ENCODE data around the gene FBXL4.

The FBXL4 gene

DNA sequence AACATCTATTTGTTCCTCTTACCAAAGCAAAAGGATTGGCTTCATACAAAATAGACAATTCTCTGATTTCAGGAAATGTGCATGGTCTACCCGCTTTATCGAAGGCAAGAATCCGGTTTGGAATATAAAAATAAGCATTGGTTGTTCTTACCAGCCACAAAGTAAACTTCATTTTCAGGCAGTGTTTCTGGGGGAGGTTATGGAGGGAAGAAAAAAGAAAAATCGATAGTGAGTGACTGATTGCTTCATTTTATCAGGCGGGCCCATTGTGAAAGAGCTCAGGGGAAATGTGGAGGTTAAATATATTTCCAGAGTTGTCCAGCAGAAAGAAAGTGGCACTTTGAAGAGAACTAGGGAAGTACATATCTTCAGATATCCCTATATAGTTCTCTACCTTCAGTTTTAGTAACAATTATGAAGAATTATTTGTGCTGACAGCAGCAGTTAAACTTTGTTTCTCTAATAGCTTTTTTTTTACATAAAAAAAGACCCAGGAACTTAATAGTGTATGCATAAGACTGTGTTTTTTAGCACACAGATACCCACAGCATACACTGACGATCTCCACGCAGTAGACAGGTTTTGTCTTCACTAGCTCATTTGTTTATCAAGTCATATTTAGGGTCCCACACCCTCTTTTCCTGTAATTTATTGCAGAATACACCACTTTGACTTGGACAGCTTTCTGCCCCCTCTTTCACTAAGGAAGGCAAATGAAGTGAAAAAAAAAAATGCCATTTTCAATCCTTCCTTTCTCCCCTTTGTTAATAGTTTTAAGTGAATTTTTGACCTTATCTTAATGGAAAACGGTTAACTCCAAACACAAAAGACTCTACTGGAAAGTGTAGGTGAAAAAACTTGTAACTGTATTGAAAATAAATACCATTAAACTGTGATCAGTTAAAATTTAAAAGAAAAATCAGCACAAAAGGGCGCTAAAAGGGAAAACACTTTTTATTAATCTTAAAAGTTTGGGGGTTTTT is 110.5 kb downstream of the FBXL4 start:
- peak overlapping the region; percentile 99 for H3K4me3 ChIP-seq (ENCODE audit: low read length)
- no peaks in the 10 kb centered on the region for H3K27me3 ChIP-seq (ENCODE audit: insufficient read depth, low read length)

DNA sequence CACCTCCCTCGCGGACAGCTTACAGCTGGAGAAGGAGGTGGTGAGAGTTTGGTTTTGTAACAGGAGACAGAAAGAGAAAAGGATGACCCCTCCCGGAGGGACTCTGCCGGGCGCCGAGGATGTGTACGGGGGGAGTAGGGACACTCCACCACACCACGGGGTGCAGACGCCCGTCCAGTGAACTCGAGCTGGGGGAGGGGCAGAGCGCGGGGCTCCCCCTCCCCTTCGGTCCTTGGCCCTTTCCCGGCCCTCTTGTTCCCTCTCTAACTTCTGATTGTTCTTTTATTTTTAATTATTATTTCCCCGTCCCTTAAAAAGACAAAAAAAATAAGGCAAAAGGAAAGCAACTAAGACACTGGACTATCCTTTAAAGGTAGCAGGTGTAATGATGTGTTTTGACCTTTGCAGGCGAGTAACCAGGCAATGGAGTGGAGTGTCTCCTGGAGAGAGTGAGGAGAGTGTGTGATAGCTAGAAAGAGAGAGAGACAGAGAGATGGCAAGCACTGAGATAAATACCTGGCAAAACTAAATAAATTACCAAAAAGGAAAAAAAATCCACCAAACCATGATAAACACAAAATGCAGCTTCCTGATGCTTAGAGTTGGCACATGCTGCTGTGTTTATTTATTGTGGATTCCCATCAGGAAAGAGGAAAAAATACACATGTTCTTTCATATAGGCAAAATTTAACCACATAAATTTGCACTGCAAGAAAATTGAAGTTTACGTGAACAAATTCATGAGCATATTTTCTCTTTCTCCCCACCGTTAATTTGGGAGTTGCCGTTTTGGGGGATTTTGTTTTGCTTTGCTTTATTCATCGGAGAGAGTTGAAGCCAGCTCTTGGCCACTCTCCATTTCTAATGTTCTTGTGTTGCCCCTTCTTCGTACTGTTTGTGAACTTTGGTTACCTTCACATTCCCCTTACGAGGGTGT is 111.5 kb downstream of the FBXL4 start:
- Histone ChIP-seq H3K9me3 (ENCODE audit: low read length) (no peaks in the 10 kb centered on the region), H3K36me3 (ENCODE audit: insufficient read depth, low read length) (peaks cover 51% of the 10 kb centered on the region), H3K4me3 (ENCODE audit: low read length) (peak overlapping the region; percentile 99), H3K4me1 (ENCODE audit: insufficient read depth, low read length) (peaks cover 11% of the 10 kb centered on the region), H3K27me3 (ENCODE audit: insufficient read depth, low read length) (no peaks in the 10 kb centered on the region), H2AFZ (ENCODE audit: low read depth, low read length) (no peak overlapping the region)

More for the DNA sequence above, 110.5 kb downstream of the FBXL4 start:
- Histone ChIP-seq H2AFZ (ENCODE audit: low read depth, low read length) (no peak overlapping the region), H3K9me3 (ENCODE audit: low read length) (no peaks in the 10 kb centered on the region), H3K4me1 (ENCODE audit: insufficient read depth, low read length) (peaks cover 18% of the 10 kb centered on the region), H3K36me3 (ENCODE audit: insufficient read depth, low read length) (peaks cover 57% of the 10 kb centered on the region)

GRCh38 chr6:98835149-98836024 is 112.4 kb downstream of the FBXL4 start:
- no peak overlapping the region for H2AFZ ChIP-seq (ENCODE audit: low read depth, low read length)
- H3K4me1 ChIP-seq (ENCODE audit: insufficient read depth, low read length), result peaks cover 12% of the 10 kb centered on the region
- peaks cover 43% of the 10 kb centered on the region for H3K36me3 ChIP-seq (ENCODE audit: insufficient read depth, low read length)
- peak overlapping the region; percentile 99 for H3K4me3 ChIP-seq (ENCODE audit: low read length)
- H3K27me3 ChIP-seq (ENCODE audit: insufficient read depth, low read length), result no peaks in the 10 kb centered on the region
- no peaks in the 10 kb centered on the region for H3K9me3 ChIP-seq (ENCODE audit: low read length)

DNA sequence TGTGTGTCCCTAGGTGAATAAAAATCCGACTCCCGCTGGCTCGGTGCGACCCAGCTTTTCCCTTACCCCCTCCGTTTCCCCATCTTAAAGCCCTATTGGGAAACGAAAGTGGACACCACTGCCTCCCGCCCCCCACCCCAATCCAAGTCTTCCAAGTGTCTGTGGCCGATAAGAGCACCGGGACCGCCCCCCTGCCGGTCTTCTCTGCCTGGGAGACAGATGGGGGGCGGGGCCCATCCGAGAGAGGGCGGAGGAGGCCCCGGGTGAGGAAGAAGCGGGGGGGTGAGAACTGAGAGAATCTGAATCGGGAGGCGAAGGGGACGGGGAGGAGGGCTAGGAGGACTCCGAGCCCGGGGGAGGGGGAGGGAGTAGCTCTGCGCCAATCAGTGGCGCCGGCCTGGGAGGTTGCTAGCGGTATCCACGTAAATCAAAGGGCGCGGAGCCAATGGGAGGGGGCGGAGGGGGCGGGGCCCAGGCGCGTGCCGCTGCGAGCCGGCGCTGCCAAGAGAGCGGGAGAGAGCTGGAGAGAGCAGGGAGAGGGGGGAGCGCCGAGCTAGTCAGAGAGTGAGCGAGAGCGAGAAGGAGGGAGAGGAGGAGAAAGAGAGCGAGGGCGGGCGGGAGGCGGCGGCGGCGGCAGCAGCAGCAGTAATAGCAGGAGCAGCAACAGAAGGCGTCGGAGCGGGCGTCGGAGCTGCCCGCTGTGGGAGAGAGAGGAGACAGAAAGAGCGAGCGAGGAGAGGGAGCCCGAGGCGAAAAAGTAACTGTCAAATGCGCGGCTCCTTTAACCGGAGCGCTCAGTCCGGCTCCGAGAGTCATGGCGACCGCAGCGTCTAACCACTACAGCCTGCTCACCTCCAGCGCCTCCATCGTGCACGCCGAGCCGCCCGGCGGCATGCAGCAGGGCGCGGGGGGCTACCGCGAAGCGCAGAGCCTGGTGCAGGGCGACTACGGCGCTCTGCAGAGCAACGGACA is 113.4 kb downstream of the FBXL4 start, which contains the start of gene POU3F2:
TSS of gene POU3F2 (plus strand) at position 515 of the 972 bp plus-strand sequence. CDS start at position 815, 300 bp downstream.
- Histone ChIP-seq H2AFZ (ENCODE audit: low read depth, low read length) (no peak within 1 kb of the TSS), H3K36me3 (ENCODE audit: insufficient read depth, low read length) (peaks cover 33% of the 10 kb centered on the region), H3K27me3 (ENCODE audit: insufficient read depth, low read length) (no peaks in the 10 kb centered on the region), H3K4me1 (ENCODE audit: insufficient read depth, low read length) (peaks cover 19% of the 10 kb centered on the region), H3K9me3 (ENCODE audit: low read length) (no peaks in the 10 kb centered on the region), H3K4me3 (ENCODE audit: low read length) (peak within 1 kb of the TSS; percentile 99)

GRCh38 chr6:98833307-98834059 is 114.3 kb downstream of the FBXL4 start:
- Histone ChIP-seq H3K36me3 (ENCODE audit: insufficient read depth, low read length) (peaks cover 25% of the 10 kb centered on the region), H3K27me3 (ENCODE audit: insufficient read depth, low read length) (no peaks in the 10 kb centered on the region), H3K4me1 (ENCODE audit: insufficient read depth, low read length) (peaks cover 23% of the 10 kb centered on the region), H3K4me3 (ENCODE audit: low read length) (peak overlapping the region; percentile 76), H3K9me3 (ENCODE audit: low read length) (no peaks in the 10 kb centered on the region), H2AFZ (ENCODE audit: low read depth, low read length) (no peak overlapping the region)

DNA sequence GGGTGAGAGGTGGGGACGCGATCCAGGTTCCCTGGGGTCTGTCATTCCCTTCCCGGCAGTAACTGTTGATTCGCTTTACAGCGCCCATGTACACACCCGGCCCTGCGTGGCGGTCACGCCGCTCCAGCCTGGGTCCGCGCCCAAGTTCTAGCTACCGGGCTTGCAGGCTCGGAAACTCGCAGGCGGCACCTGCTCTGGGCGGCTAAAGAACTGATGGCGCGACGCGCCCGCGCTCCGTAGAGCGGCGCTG is 114.8 kb downstream of the FBXL4 start:
- no peak overlapping the region for H2AFZ ChIP-seq (ENCODE audit: low read depth, low read length)
- peak overlapping the region; percentile 76 for H3K4me3 ChIP-seq (ENCODE audit: low read length)
- no peaks in the 10 kb centered on the region for H3K27me3 ChIP-seq (ENCODE audit: insufficient read depth, low read length)
- no peaks in the 10 kb centered on the region for H3K9me3 ChIP-seq (ENCODE audit: low read length)
- peaks cover 27% of the 10 kb centered on the region for H3K4me1 ChIP-seq (ENCODE audit: insufficient read depth, low read length)
- peaks cover 20% of the 10 kb centered on the region for H3K36me3 ChIP-seq (ENCODE audit: insufficient read depth, low read length)

DNA sequence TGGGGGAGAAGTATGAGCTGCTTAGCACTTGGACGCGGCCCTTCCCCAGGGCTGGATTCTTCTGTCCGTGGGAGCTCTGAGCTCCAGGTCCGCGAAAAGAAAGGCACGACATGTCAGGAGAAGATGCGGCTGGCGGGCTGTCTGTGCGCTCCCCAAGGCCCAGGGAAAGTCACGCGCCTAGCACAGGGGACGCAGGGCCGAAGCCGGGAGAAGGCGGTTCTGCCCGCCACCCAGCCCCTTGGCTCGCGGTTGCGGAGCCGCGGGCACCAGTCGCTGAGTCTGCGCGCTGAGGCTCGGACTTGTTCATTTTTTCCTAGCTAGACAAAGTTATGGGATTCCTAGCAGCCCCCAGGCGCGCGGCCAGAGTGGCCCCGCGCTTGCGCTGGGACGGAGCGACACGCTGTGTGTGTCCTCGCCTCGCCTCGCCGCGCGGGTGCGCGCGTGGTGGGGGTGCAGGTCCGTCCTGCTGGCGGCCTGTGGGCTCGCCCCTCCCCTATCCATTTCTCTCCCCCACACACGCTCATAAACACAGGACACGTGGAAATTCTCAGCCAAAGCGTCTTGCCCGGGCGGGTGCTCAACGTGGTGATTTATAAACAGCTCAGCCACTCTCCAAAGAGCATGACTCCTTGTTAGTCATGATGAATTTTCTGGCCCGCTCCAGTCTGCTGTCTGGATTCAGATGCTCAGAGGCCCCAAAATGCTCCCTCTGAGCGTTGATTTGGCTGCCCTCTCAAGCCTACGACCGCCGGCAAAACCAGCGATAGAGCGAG is 115.3 kb downstream of the FBXL4 start:
- H2AFZ ChIP-seq (ENCODE audit: low read depth, low read length), result no peak overlapping the region
- no peaks in the 10 kb centered on the region for H3K9me3 ChIP-seq (ENCODE audit: low read length)
- H3K4me3 ChIP-seq (ENCODE audit: low read length), result peak overlapping the region; percentile 76
- H3K4me1 ChIP-seq (ENCODE audit: insufficient read depth, low read length), result peaks cover 27% of the 10 kb centered on the region
- H3K27me3 ChIP-seq (ENCODE audit: insufficient read depth, low read length), result no peaks in the 10 kb centered on the region
- peaks cover 16% of the 10 kb centered on the region for H3K36me3 ChIP-seq (ENCODE audit: insufficient read depth, low read length)

GRCh38 chr6:98831959-98832283 is 115.8 kb downstream of the FBXL4 start:
- peaks cover 31% of the 10 kb centered on the region for H3K4me1 ChIP-seq (ENCODE audit: insufficient read depth, low read length)
- no peaks in the 10 kb centered on the region for H3K9me3 ChIP-seq (ENCODE audit: low read length)
- H3K4me3 ChIP-seq (ENCODE audit: low read length), result peak overlapping the region; percentile 76
- H3K27me3 ChIP-seq (ENCODE audit: insufficient read depth, low read length), result no peaks in the 10 kb centered on the region
- no peak overlapping the region for H2AFZ ChIP-seq (ENCODE audit: low read depth, low read length)
- H3K36me3 ChIP-seq (ENCODE audit: insufficient read depth, low read length), result peaks cover 12% of the 10 kb centered on the region

GRCh38 chr6:98831057-98831958 is 116.4 kb downstream of the FBXL4 start:
- peaks cover 37% of the 10 kb centered on the region for H3K4me1 ChIP-seq (ENCODE audit: insufficient read depth, low read length)
- H2AFZ ChIP-seq (ENCODE audit: low read depth, low read length), result peak overlapping the region; percentile 12
- H3K9me3 ChIP-seq (ENCODE audit: low read length), result no peaks in the 10 kb centered on the region
- H3K36me3 ChIP-seq (ENCODE audit: insufficient read depth, low read length), result peaks cover 6% of the 10 kb centered on the region
- H3K27me3 ChIP-seq (ENCODE audit: insufficient read depth, low read length), result no peaks in the 10 kb centered on the region
- H3K4me3 ChIP-seq (ENCODE audit: low read length), result peak overlapping the region; percentile 76

DNA sequence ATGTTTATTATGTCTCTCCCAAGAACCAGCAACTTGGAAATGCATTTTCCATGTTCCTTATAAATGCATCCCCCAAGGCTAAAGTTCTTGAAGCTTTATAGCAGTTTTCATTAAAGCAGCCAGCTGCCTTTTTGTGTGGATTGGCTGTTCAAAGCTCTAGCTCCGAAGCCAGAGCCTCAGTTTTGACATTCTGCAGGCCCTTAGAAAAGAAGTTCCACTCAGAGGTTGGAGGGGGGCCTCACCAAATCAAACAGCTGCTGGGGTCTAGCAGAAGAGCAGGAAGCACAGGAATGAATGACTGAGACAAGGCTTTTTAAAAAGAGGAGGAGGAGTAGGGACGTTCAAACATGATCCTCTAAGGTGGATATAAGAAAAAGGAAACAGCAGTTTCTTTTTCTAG is 117.6 kb downstream of the FBXL4 start:
- H2AFZ ChIP-seq (ENCODE audit: low read depth, low read length), result no peak overlapping the region
- H3K36me3 ChIP-seq (ENCODE audit: insufficient read depth, low read length), result no peaks in the 10 kb centered on the region
- H3K4me1 ChIP-seq (ENCODE audit: insufficient read depth, low read length), result peaks cover 48% of the 10 kb centered on the region
- H3K27me3 ChIP-seq (ENCODE audit: insufficient read depth, low read length), result no peaks in the 10 kb centered on the region
- H3K4me3 ChIP-seq (ENCODE audit: low read length), result peak overlapping the region; percentile 76
- H3K9me3 ChIP-seq (ENCODE audit: low read length), result no peaks in the 10 kb centered on the region

Measured in neuron (in vitro differentiated cells).